ENCODE data around the gene COL27A1. TPM values are rescaled to one million over a fixed set of nuclear protein-coding genes. Genes with fewer than 3 reads are reported as not detected.
A peak's percentile ranks its signal among the peaks of the same experiment; 100 is the strongest.

Gene COL27A1
- total RNA-seq, 4 donors from 2014 or later = 14.2 to 32.9 (median 20.7) TPM

DNA sequence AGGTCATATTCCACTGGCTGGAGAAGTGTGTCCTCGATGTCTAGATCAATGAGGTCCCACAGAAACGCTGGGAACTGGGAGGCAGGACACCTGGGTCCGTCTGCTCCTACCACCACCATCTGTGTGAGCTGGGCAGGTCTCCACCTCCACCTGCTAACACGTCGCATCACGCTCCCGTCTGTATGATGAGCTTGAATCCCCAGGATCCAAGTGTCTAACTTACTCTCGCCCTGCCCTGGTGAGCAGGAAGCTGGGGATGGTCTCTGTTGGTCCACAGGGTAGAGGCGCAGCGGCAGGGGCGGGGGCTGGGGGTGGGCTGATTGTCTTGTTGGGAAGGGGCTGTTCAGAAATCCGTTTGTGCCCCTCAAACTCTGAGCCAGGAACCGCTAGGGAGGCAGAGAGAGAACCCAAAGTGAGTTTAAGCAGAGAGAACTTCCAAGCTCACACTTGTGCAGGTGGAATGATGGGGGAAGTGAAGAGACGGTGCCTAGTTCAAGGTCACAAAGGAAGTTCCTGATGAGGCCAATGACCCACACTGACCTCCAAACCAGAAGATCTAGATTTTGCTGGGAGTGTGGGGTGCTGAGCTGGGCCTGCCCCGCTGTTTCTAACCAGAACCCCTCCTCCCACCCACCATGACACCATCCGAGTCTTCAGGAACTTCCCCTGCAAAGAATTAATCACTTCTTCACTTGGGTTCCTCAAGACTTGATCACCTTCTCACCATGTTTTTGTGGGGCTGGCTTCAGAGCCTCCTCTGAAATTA lies 195.5 kb downstream of the COL27A1 start:
- Histone ChIP-seq H3K4me3 (no peak overlapping the region), H3K27me3 (no peaks in the 10 kb centered on the region), H3K27ac (no peak overlapping the region), H3K4me1 (peaks cover 21% of the 10 kb centered on the region), H3K36me3 (peaks cover 72% of the 10 kb centered on the region), H3K9me3 (no peaks in the 10 kb centered on the region)
- TF ChIP-seq EP300 (IDR thresholded peaks at IDR 0.05) (no peak), POLR2AphosphoS5 (IDR thresholded peaks at IDR 0.05) (no peak), POLR2A (IDR thresholded peaks at IDR 0.05) (no peak)
- TF ChIP-seq, protein P1, sequence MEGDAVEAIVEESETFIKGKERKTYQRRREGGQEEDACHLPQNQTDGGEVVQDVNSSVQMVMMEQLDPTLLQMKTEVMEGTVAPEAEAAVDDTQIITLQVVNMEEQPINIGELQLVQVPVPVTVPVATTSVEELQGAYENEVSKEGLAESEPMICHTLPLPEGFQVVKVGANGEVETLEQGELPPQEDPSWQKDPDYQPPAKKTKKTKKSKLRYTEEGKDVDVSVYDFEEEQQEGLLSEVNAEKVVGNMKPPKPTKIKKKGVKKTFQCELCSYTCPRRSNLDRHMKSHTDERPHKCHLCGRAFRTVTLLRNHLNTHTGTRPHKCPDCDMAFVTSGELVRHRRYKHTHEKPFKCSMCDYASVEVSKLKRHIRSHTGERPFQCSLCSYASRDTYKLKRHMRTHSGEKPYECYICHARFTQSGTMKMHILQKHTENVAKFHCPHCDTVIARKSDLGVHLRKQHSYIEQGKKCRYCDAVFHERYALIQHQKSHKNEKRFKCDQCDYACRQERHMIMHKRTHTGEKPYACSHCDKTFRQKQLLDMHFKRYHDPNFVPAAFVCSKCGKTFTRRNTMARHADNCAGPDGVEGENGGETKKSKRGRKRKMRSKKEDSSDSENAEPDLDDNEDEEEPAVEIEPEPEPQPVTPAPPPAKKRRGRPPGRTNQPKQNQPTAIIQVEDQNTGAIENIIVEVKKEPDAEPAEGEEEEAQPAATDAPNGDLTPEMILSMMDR (IDR thresholded peaks at IDR 0.05) = no peak
- DNase-seq (ENCODE audit: low spot score in 2 of 2) = no peak
- WGBS = 94% methylated on average over 12 of the region's 16 CpGs

DNA sequence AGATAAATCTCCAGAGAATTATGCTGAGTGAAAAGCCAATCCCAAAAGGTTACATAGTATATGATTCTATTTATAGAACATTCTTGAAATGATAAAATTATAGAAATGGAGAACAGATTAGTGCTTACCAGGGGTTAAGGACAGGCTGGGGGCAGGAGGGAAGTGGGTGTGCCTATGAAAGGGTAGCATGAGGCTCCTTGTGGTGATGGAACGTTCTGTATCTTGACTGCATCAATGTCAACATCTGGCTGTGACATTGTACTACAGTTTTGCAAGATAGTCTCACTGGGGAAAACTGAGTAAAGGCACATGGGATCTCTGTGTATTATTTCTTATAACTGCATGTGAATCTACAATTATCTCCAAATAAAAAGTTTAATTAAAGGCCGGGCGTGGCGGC lies 196.6 kb downstream of the COL27A1 start:
- H3K27me3 ChIP-seq = no peaks in the 10 kb centered on the region
- WGBS = 84% methylated on average over 4 of the region's 4 CpGs
- no peak overlapping the region for H3K4me3 ChIP-seq
- peaks cover 21% of the 10 kb centered on the region for H3K4me1 ChIP-seq
- H3K27ac ChIP-seq = no peak overlapping the region
- DNase-seq (ENCODE audit: low spot score in 2 of 2) = no peak
- TF ChIP-seq POLR2AphosphoS5 (IDR thresholded peaks at IDR 0.05) (peak in 1 of 3 donors; percentile 28), EP300 (IDR thresholded peaks at IDR 0.05) (no peak), POLR2A (IDR thresholded peaks at IDR 0.05) (no peak)
- TF ChIP-seq, protein P1 (IDR thresholded peaks at IDR 0.05) = no peak
- H3K9me3 ChIP-seq = no peaks in the 10 kb centered on the region
- peaks cover 72% of the 10 kb centered on the region for H3K36me3 ChIP-seq

DNA sequence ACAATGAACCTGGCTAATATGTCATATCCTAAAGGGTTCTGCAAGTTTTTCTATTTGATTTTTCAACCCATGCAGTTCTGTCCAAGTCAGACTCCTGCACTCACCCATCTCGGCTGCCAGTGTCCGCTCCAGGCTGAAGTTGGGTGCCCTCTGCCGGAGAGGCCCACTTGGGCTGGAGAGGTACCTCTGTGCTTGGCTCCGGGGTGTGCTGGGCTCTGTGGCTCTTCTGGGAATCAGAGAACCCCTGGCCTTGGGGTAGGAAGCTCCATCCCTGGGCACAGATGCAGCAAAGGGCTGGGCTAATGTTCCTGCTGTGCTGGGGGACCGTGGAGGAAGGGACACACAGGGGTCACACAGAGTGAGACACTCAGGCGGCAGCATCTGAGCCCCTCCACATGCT lies 200.5 kb downstream of the COL27A1 start:
- no peak overlapping the region for H3K27ac ChIP-seq
- no peaks in the 10 kb centered on the region for H3K27me3 ChIP-seq
- no peak for DNase-seq (ENCODE audit: low spot score in 2 of 2)
- 92% methylated on average over 5 of the region's 6 CpGs for WGBS
- H3K4me3 ChIP-seq = no peak overlapping the region
- no peaks in the 10 kb centered on the region for H3K9me3 ChIP-seq
- peaks cover 5% of the 10 kb centered on the region for H3K4me1 ChIP-seq
- peaks cover 72% of the 10 kb centered on the region for H3K36me3 ChIP-seq
- no peak for TF ChIP-seq EP300 (IDR thresholded peaks at IDR 0.05)
- no peak for TF ChIP-seq POLR2AphosphoS5 (IDR thresholded peaks at IDR 0.05)
- TF ChIP-seq, protein P1 (IDR thresholded peaks at IDR 0.05) = no peak
- no peak for TF ChIP-seq POLR2A (IDR thresholded peaks at IDR 0.05)

DNA sequence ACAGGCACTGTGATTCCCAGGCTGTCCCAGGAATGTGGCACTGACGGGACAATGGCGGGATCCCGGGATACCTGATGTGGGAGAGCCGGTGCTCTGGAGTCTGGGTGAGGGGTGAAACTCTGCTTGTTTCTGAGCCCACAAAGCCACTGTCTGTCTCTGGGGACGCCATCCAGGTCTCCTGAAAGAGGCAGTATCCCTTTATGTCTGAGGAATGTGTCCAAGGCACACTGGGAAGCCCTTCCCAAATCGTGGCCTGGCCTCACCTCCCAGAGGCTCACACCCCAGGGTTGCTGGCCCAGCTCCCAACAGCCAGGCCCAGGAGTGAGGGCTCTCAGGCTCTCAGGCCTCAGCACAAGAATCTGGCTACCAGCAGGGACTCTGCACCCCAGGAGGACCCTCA lies 201.5 kb downstream of the COL27A1 start:
- Histone ChIP-seq H3K36me3 (peaks cover 78% of the 10 kb centered on the region), H3K27ac (no peak overlapping the region), H3K4me3 (no peak overlapping the region), H3K9me3 (no peaks in the 10 kb centered on the region), H3K4me1 (peaks cover under 1% of the 10 kb centered on the region), H3K27me3 (no peaks in the 10 kb centered on the region)
- DNase-seq (ENCODE audit: low spot score in 2 of 2) = no peak
- TF ChIP-seq POLR2AphosphoS5 (IDR thresholded peaks at IDR 0.05) = no peak
- TF ChIP-seq, protein P1 (IDR thresholded peaks at IDR 0.05) = no peak
- no peak for TF ChIP-seq POLR2A (IDR thresholded peaks at IDR 0.05)
- no peak for TF ChIP-seq EP300 (IDR thresholded peaks at IDR 0.05)
- WGBS = 83% methylated on average over 6 of the region's 6 CpGs

DNA sequence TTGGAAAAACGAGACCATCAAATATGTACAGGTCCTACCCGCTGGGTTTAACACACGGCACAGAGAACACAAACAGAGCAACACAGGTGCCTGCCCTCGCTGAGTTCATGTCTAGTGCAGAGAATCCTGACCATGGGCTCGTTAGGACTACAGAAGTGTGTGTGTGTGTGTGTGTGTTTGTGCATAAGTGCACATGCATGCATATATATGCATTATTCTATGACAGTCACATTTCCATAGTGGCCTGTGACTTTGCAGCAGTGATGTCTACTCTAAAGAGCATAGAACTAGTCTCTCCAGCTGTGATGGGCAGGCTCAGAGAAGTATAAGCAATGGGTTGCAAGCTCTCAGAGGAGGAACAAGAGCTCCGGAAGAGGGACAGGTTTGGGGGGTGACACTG lies 202.0 kb downstream of the COL27A1 start:
- H3K36me3 ChIP-seq = peaks cover 84% of the 10 kb centered on the region
- TF ChIP-seq EP300 (IDR thresholded peaks at IDR 0.05) (no peak), POLR2A (IDR thresholded peaks at IDR 0.05) (no peak), POLR2AphosphoS5 (IDR thresholded peaks at IDR 0.05) (no peak)
- TF ChIP-seq, protein P1 (IDR thresholded peaks at IDR 0.05) = no peak
- 89% methylated on average over 6 of the region's 6 CpGs for WGBS

More for the DNA sequence above, 202.0 kb downstream of the COL27A1 start:
- no peaks in the 10 kb centered on the region for H3K27me3 ChIP-seq
- no peak overlapping the region for H3K4me3 ChIP-seq
- DNase-seq (ENCODE audit: low spot score in 2 of 2) = no peak
- H3K9me3 ChIP-seq = no peaks in the 10 kb centered on the region
- no peaks in the 10 kb centered on the region for H3K4me1 ChIP-seq
- H3K27ac ChIP-seq = no peak overlapping the region
